ENCODE results near the gene CSMD2. TPM values are rescaled to one million over a fixed set of nuclear protein-coding genes. Genes with fewer than 3 reads are reported as not detected.

CSMD2 gene
- total RNA-seq, 3 donors from 2014 or later: 0.12 to 0.41 (median 0.28) TPM

DNA sequence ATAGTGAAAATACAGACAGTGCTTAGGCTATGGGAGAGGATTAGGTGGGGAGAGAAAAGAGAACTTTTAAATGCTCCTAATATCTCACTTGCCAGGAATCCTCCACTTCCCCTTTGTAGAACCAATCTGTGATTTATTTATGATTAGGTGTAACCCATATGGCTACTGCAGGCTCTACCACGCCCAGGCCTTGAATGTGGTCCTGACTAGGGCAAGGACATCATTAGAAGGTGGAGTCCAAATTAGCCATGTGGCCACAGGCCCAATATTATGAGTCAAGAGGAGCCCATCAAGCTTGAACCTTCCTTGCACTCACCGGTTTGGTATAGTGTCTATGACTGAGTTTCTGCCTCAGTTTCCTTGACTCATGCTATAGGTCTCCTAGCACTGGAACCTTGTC lies 159.7 kb downstream of the CSMD2 start:
- intact Hi-C loops (cut with DNase I, micrococcal nuclease): no loop called here
- no peak for TF ChIP-seq CTCF (IDR thresholded peaks at IDR 0.05)
- no peak for ATAC-seq
- DNase-seq: no peak
- no peaks in the 10 kb centered on the region for H3K36me3 ChIP-seq (ENCODE audit: low read depth)
- H3K9me3 ChIP-seq: no peaks in the 10 kb centered on the region
- H3K4me3 ChIP-seq: no peak overlapping the region
- H3K4me1 ChIP-seq (ENCODE audit: low read depth): no peaks in the 10 kb centered on the region

- H3K4me3 ChIP-seq: no peak overlapping the region
- no peak for TF ChIP-seq CTCF (IDR thresholded peaks at IDR 0.05)
- H3K36me3 ChIP-seq (ENCODE audit: low read depth): no peaks in the 10 kb centered on the region
- DNase-seq (no peak), ATAC-seq (no peak)
- intact Hi-C loops (cut with DNase I, micrococcal nuclease): no loop called here
- no peaks in the 10 kb centered on the region for H3K4me1 ChIP-seq (ENCODE audit: low read depth)
- H3K9me3 ChIP-seq: no peaks in the 10 kb centered on the region
Measured at GRCh38 chr1:34002810-34003209, 162.2 kb downstream of the CSMD2 start.

DNA sequence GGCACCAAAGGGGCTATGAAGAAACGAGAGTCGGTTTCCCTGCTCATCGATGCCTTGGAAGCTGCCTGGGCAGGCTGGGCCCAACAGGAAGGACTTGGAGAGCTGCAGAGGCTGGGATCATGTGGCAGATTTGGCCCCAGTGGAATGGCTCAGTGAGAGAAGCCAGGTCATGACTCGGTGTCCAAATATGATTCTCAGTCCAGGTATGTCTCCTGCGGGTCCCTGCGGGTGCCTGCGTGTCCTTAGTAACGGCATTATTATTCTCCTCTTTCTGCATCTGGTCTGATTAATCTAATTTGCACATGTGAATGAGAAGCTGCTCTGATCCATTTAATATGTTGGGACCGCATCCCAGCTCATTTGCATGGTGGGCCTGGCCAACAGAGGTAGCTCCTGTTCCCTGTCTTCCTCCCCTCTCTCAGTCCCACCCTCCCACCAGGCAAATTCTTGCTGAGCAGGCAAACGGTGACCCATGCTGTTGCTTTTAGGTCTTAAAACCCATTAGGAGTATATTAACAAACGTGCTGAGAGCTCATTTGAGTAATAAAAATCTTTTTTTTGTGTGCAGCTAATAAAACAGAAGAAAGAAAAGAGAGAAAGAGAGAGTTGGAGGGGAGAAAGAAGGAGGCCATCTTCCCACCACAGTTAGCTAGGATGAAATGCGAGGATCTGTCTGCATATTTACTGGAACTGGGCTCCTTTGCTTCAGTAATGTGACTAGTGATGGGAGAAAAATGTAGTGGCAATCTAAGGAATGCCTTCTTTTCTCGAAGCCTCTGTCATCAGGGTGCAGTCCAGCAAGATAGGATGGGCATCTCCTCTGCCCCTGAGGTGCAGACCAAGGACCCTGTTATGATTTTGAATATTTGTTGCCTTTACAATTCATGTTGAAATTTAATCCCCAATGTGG lies 167.6 kb downstream of the CSMD2 start:
- TF ChIP-seq CTCF (IDR thresholded peaks at IDR 0.05): no peak
- no peaks in the 10 kb centered on the region for H3K36me3 ChIP-seq (ENCODE audit: low read depth)
- ATAC-seq (no peak), DNase-seq (no peak)
- no peaks in the 10 kb centered on the region for H3K9me3 ChIP-seq
- no peak overlapping the region for H3K4me3 ChIP-seq
- no peaks in the 10 kb centered on the region for H3K4me1 ChIP-seq (ENCODE audit: low read depth)
- intact Hi-C loops (cut with DNase I, micrococcal nuclease): no loop called here

DNA sequence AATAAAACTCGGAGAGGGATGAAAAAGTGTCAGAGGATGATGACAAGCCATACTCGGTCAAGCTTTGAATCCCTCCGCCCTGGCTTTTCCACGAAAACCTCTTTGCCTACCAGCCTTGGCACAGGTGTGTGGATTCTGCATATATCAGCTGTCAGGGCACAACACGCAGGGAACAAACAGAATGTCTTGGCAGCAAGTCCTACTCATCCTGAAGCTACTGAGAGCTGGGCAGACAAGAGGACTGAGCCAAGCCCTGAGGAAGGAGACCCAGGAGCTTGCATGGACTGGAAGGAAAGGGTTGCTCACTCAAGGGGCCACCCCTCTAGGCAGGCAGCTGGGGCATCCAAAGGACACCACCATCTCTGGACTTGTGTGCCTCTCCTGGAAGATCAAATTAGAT lies 168.7 kb downstream of the CSMD2 start:
- H3K9me3 ChIP-seq: no peaks in the 10 kb centered on the region
- no peaks in the 10 kb centered on the region for H3K4me1 ChIP-seq (ENCODE audit: low read depth)
- ATAC-seq (no peak), DNase-seq (no peak)
- intact Hi-C loops (cut with DNase I, micrococcal nuclease): no loop called here
- no peak overlapping the region for H3K4me3 ChIP-seq
- no peak for TF ChIP-seq CTCF (IDR thresholded peaks at IDR 0.05)
- no peaks in the 10 kb centered on the region for H3K36me3 ChIP-seq (ENCODE audit: low read depth)

DNA sequence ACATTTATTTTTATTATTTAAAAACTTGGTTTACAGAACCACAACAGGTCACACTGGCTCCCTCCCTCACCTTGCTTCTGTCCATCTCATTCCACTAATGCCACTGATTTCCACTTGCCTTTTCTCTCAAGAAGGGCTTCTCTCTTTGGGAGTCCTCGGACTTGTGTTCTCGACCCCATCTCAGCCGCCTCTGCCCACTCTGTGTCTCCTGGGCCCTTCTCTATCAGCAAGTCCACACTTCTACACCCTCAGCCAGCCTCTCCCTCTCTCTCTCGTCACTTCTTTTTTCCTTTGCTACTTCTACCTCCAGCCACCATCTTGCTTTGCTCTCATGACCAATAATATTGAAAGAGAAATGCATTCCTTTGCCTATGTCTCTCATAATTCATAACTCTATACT lies 171.7 kb downstream of the CSMD2 start:
- no peaks in the 10 kb centered on the region for H3K36me3 ChIP-seq (ENCODE audit: low read depth)
- no peaks in the 10 kb centered on the region for H3K9me3 ChIP-seq
- TF ChIP-seq CTCF (IDR thresholded peaks at IDR 0.05): no peak
- no peak overlapping the region for H3K4me3 ChIP-seq
- no peak for DNase-seq
- intact Hi-C loops (cut with DNase I, micrococcal nuclease): no loop called here
- H3K4me1 ChIP-seq (ENCODE audit: low read depth): no peaks in the 10 kb centered on the region
- no peak for ATAC-seq

Data from mucosa of descending colon (tissue), 3 donors.